Thyroid gland (tissue), 4 donors: ENCODE measurements around the gene SLAIN2. TPM values are rescaled to one million over a fixed set of nuclear protein-coding genes. Genes with fewer than 3 reads are reported as not detected.

Experiments used
- DNase-seq, 2 donors: peaks; one replicate each; pipeline ENCODE4 v3.0.0-alpha.2; 2019
- H3K27ac ChIP-seq, 3 donors: fragments of 200-600 bp; sonication (generic); 1 replicate in 2 of 3; 2 replicates in 1 of 3; pipeline ENCODE4 v1.5.1; 2016 to 2019; ENCODE audit warnings: mild to moderate bottlenecking in 1 of 3, moderate library complexity in 1 of 3
- H3K27me3 ChIP-seq: fragments of 200-600 bp; sonication (generic); one replicate; pipeline ENCODE4 v1.5.1; 2019
- H3K36me3 ChIP-seq, 2 donors: fragments of 200-600 bp; sonication (generic); one replicate each; pipeline ENCODE4 v1.5.1; 2016 to 2019
- H3K4me1 ChIP-seq, 2 donors: fragments of 200-600 bp; sonication (generic); one replicate each; pipeline ENCODE4 v1.5.1; 2017 to 2019
- H3K4me3 ChIP-seq, 3 donors: fragments of 200-600 bp; sonication (generic); replicated peaks in 1 of 3; 1 replicate in 2 of 3; 2 replicates in 1 of 3; pipeline ENCODE4 v1.5.1; 2016; ENCODE audit warnings: mild to moderate bottlenecking in 1 of 3
- H3K9me3 ChIP-seq: fragments of 200-600 bp; sonication (generic); one replicate; pipeline ENCODE4 v1.5.1; 2017
- CTCF ChIP-seq, 6 experiments: fragments of 200-600 bp in 3 of 6; fragments of 450-650 bp in 3 of 6; sonication (generic) in 3 of 6; IDR thresholded peaks; one replicate each; pipeline ENCODE4 v1.5.1; 2016 to 2019; ENCODE audit warnings: antibody characterized with exemption in 6 of 6, mild to moderate bottlenecking in 2 of 6, inconsistent platforms in 1 of 6, moderate library complexity in 1 of 6
- POLR2A ChIP-seq, 2 donors: fragments of 450-650 bp; IDR thresholded peaks; one replicate each; pipeline ENCODE4 v1.6.1; 2017; ENCODE audit warnings: antibody characterized with exemption in 2 of 2, mild to moderate bottlenecking in 2 of 2, moderate library complexity in 1 of 2
- WGBS, 2 donors: methylation state at CpG; one replicate each; pipeline ENCODE4 v1.1.5; 2017; 5-methylcytosine and 5-hydroxymethylcytosine counted together
- intact Hi-C: fragments of 100-400 bp; cut with DNase I; formaldehyde crosslinking; loops from one replicate; pipeline ENCODE4 v1.15.1; 2023
- total RNA-seq, 4 donors: library from RNA; depleted of rRNA; stranded (reverse); fragments of >200 nt; gene quantifications; one replicate each; pipeline ENCODE4 v1.2.3, GENCODE V29; 2016

SLAIN2 gene
- total RNA-seq, 4 donors from 2014 or later = 40.8 to 191 (median 82.5) TPM

GRCh38 chr4:48329976-48330375 is 11.4 kb upstream of the SLAIN2 start:
- intact Hi-C loops = no loop called here
- Histone ChIP-seq H3K27ac (no peak overlapping the region), H3K27me3 (no peaks in the 10 kb centered on the region), H3K4me1 (no peaks in the 10 kb centered on the region), H3K36me3 (no peaks in the 10 kb centered on the region), H3K4me3 (no peak overlapping the region), H3K9me3 (no peaks in the 10 kb centered on the region)
- no peak for DNase-seq
- no peak for TF ChIP-seq CTCF (IDR thresholded peaks at IDR 0.05)
- no peak for TF ChIP-seq POLR2A (IDR thresholded peaks at IDR 0.05)

- intact Hi-C loops = no loop called here
- no peaks in the 10 kb centered on the region for H3K36me3 ChIP-seq
- TF ChIP-seq POLR2A (IDR thresholded peaks at IDR 0.05) (no peak), CTCF (IDR thresholded peaks at IDR 0.05) (no peak)
Measured at GRCh38 chr4:48331577-48332330, 9.6 kb upstream of the SLAIN2 start.

GRCh38 chr4:48332661-48333060 is 8.7 kb upstream of the SLAIN2 start:
- Histone ChIP-seq H3K4me1 (no peaks in the 10 kb centered on the region), H3K27me3 (no peaks in the 10 kb centered on the region), H3K36me3 (no peaks in the 10 kb centered on the region), H3K27ac (no peak overlapping the region), H3K4me3 (no peak overlapping the region), H3K9me3 (no peaks in the 10 kb centered on the region)
- DNase-seq = no peak
- TF ChIP-seq POLR2A (IDR thresholded peaks at IDR 0.05) (no peak), CTCF (IDR thresholded peaks at IDR 0.05) (no peak)
- 96% methylated on average over 5 of the region's 5 CpGs for WGBS, 2 donors
- intact Hi-C loops = no loop called here

More at GRCh38 chr4:48331577-48332330, 9.6 kb upstream of the SLAIN2 start:
- H3K4me3 ChIP-seq = no peak overlapping the region
- no peak for DNase-seq
- no peak overlapping the region for H3K27ac ChIP-seq
- H3K27me3 ChIP-seq = no peaks in the 10 kb centered on the region
- H3K9me3 ChIP-seq = no peaks in the 10 kb centered on the region
- no peaks in the 10 kb centered on the region for H3K4me1 ChIP-seq
- 93 to 95% methylated on average over 9 of the region's 9 CpGs for WGBS, 2 donors

- intact Hi-C loops = no loop called here
- no peaks in the 10 kb centered on the region for H3K4me1 ChIP-seq
- H3K36me3 ChIP-seq = no peaks in the 10 kb centered on the region
- 72 to 73% methylated on average over 3 of the region's 3 CpGs for WGBS, 2 donors
- DNase-seq = no peak
- H3K27ac ChIP-seq = no peak overlapping the region
- no peaks in the 10 kb centered on the region for H3K9me3 ChIP-seq
- TF ChIP-seq CTCF (IDR thresholded peaks at IDR 0.05) (no peak), POLR2A (IDR thresholded peaks at IDR 0.05) (no peak)
- no peaks in the 10 kb centered on the region for H3K27me3 ChIP-seq
- no peak overlapping the region for H3K4me3 ChIP-seq
Measured at GRCh38 chr4:48333587-48333986, 7.7 kb upstream of the SLAIN2 start.

GRCh38 chr4:48334236-48334635 is 7.1 kb upstream of the SLAIN2 start:
- Histone ChIP-seq H3K36me3 (no peaks in the 10 kb centered on the region), H3K27ac (no peak overlapping the region), H3K9me3 (no peaks in the 10 kb centered on the region), H3K4me3 (no peak overlapping the region), H3K4me1 (no peaks in the 10 kb centered on the region), H3K27me3 (no peaks in the 10 kb centered on the region)
- intact Hi-C loops = no loop called here
- DNase-seq = no peak
- TF ChIP-seq POLR2A (IDR thresholded peaks at IDR 0.05) = no peak
- TF ChIP-seq CTCF (IDR thresholded peaks at IDR 0.05) = no peak
- WGBS, 2 donors = 90 to 97% methylated on average over 4 of the region's 4 CpGs
